DOHH2 (cell line): ENCODE results near the gene CCDC63.

Source experiments
- CTCF ChIP-seq: fragments of 200-600 bp; sonication (generic); IDR thresholded peaks from one replicate; pipeline ENCODE4 v1.5.1; 2014; ENCODE audit warnings: antibody characterized with exemption, mild to moderate bottlenecking, low read depth, low read length; ENCODE audit not compliant: poor library complexity, severe bottlenecking
- EZH2phosphoT487 ChIP-seq: fragments of 200-600 bp; sonication (generic); IDR thresholded peaks from 2 replicates; pipeline ENCODE4 v1.6.1; 2017; ENCODE audit warnings: borderline replicate concordance, mild to moderate bottlenecking, antibody characterized with exemption, low read length, moderate library complexity, mixed read lengths

- TF ChIP-seq CTCF (no peak), EZH2phosphoT487 (no peak)
Measured at GRCh38 chr12:110819150-110819549, 27.6 kb upstream of the CCDC63 start.
